Measurements from ENCODE around the gene HMGB3. TPM values are rescaled to one million over a fixed set of nuclear protein-coding genes. Genes with fewer than 3 reads are reported as not detected.

The HMGB3 gene
- total and polyA plus RNA-seq, 4 donors = 19.3 to 71.7 (median 36.3) TPM

GRCh38 chrX:151039351-151039750 is 56.2 kb downstream of the HMGB3 start:
- H3K4me3 ChIP-seq = no peak overlapping the region
- 51 to 71% methylated on average over 2 of the region's 2 CpGs for WGBS, 2 donors
- H3K36me3 ChIP-seq (ENCODE audit: control insufficient read depth in 4 of 4, insufficient read depth in 4 of 4, low read length in 4 of 4) = no peaks in the 10 kb centered on the region
- no peak for ATAC-seq (ENCODE audit: insufficient read depth, low FRiP score)
- no peaks in the 10 kb centered on the region for H3K27me3 ChIP-seq (ENCODE audit: control insufficient read depth in 3 of 3, insufficient read depth in 3 of 3, low read length in 2 of 3)
- H3K9ac ChIP-seq (ENCODE audit: insufficient read depth in 1 of 2, low read length in 2 of 2) = no peak overlapping the region
- TF ChIP-seq CTCF (IDR thresholded peaks at IDR 0.05; ENCODE audit: control extremely low read depth, extremely low read depth) = no peak
- no peak overlapping the region for H3K27ac ChIP-seq (ENCODE audit: low read depth in 1 of 2, low read length in 1 of 2)
- peaks cover 0 to 9% (median 2%) of the 10 kb centered on the region in 4 donors for H3K9me3 ChIP-seq (ENCODE audit: control insufficient read depth in 4 of 4, insufficient read depth in 3 of 4, low read length in 3 of 4)
- no peaks in the 10 kb centered on the region for H3K4me1 ChIP-seq (ENCODE audit: control insufficient read depth in 5 of 5, insufficient read depth in 5 of 5, low read length in 5 of 5)
- no peak for DNase-seq

Small RNA genes within 50 kb of the gene (small RNA-seq; reads per million reads assigned to genes)
- gene RNA5SP525 (ENCODE audit: low replicate concordance) (not detected), gene RNU6-383P (ENCODE audit: low replicate concordance) (not detected), gene RPL12P50 (ENCODE audit: low replicate concordance) (not detected)

Other genes starting within 250 kb of the HMGB3 start
- gene CD99L2, start 84.7 kb upstream of the HMGB3 start, total RNA-seq = 10 to 100 TPM; 22.3 to 39.6 TPM
- 10 to 100 TPM; 22.3 to 25.3 TPM for gene CD99L2, start 84.7 kb upstream of the HMGB3 start, polyA plus RNA-seq
- not detected for gene GPR50, start 193.2 kb downstream of the HMGB3 start, total RNA-seq
- gene GPR50, start 193.2 kb downstream of the HMGB3 start, polyA plus RNA-seq = not detected